ENCODE results near the gene OBP2A. TPM values are rescaled to one million over a fixed set of nuclear protein-coding genes. Genes with fewer than 3 reads are reported as not detected.

Gene OBP2A, protein sequence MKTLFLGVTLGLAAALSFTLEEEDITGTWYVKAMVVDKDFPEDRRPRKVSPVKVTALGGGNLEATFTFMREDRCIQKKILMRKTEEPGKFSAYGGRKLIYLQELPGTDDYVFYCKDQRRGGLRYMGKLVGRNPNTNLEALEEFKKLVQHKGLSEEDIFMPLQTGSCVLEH
- total RNA-seq = not detected in 2 replicates

GRCh38 chr9:135545646-135546176, at the start of gene OBP2A:
Gene OBP2A, plus strand, starts transcription at chr9:135546126. Its CDS starts 55 bp downstream, at chr9:135546181.

GRCh38 chr9:135500525-135501260, 45.2 kb upstream of the OBP2A start, which contains the start of gene MRPS2:
Gene MRPS2, plus strand, starts transcription at chr9:135500682. Its CDS starts 29 bp downstream, at chr9:135500711.

DNA sequence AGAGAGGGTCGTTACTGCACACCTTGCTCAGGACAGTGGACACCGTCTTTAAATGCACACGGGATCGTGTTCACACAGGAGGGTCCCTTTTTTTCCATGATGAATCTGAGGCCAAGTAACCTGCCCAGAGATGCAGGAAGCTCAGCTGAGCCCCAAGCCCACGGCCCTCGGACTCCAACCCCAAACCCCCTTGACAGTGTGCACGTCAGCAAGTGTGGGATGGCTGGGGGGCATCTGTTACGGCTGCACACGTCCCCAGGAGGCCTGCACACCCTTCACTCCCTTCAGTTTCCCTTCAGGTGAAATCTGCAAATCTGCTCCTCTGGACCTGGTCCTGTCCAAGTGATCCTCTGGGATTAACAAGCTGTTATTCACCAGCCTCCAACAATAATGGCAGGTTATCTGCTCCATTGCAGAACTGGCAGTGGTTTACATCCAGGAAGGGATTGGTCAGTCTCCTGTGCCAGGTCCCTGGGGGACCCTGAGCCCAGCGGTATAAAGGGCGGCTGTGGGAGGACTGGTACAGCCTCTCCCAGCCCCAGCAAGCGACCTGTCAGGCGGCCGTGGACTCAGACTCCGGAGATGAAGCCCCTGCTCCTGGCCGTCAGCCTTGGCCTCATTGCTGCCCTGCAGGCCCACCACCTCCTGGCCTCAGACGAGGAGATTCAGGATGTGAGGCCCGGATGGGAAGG, 24.9 kb upstream of the OBP2A start, which contains the start of gene LCN1:
LCN1 (plus strand) TSS at position 525 of the 692 bp plus-strand sequence; CDS start at position 583, 58 bp downstream.

DNA sequence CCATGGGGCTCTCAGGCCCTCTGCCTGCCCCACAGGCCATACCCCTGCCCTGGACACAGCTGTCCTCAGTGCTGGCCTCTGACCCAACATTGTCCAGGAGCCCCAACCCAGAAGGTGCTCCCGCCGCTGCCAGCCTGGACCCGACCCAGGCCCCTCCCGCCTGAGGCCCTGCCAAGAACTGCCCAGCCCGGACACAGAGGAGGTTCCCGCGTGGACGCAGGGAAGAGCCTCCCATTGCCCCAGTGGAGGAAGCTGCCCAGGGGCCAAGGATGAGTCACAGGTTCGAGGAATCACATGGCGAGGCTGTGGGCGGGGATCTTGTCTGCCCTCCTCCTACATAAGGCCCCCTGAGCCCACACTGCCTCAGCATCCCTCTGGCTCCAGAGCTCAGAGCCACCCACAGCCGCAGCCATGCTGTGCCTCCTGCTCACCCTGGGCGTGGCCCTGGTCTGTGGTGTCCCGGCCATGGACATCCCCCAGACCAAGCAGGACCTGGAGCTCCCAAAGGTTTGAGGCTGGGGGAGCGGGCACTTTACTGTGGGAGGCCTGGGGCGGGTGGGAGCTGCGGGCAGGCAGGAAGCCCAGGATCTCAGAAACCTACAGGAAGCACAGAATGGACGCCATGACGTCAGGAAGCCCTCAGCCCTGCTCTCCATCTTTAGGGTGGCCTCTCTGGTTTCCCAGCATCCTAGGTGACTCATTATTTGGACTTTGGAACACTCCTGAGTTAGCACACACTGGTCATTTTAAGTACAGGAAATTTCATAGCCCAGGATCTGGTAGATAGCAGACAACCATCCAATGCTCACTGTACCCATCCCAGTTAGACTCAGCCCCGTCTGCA, 15.7 kb downstream of the OBP2A start, which contains the start of gene PAEP:
PAEP (plus strand) TSS at position 366 of the 844 bp plus-strand sequence.

Other genes with a start within 250 kb of the OBP2A start
- gene PPP1R26, start 66.3 kb upstream of the OBP2A start, total RNA-seq = 13.4 and 15.6 TPM in 2 replicates
- gene MRPS2, start 45.4 kb upstream of the OBP2A start, total RNA-seq = 13.8 and 13.9 TPM in 2 replicates
- gene LCN1, start 24.7 kb upstream of the OBP2A start, total RNA-seq = 0.20 and 0.43 TPM in 2 replicates
- not detected in 2 replicates for gene PAEP, start 15.6 kb downstream of the OBP2A start, total RNA-seq
- gene GLT6D1, start 93.4 kb downstream of the OBP2A start, total RNA-seq = not detected in 2 replicates
- gene LCN9, start 117.2 kb downstream of the OBP2A start, total RNA-seq = not detected in 2 replicates
- gene SOHLH1, start 153.4 kb downstream of the OBP2A start, total RNA-seq = not detected in 2 replicates
- gene KCNT1, start 156.1 kb downstream of the OBP2A start, total RNA-seq = not detected in 2 replicates